Esophagus mucosa (tissue), 1 donor: ENCODE measurements around the gene UNC50. TPM values are rescaled to one million over a fixed set of nuclear protein-coding genes. Genes with fewer than 3 reads are reported as not detected.

Experiments used
- total RNA-seq: library from RNA; stranded (reverse); gene quantifications from one replicate; pipeline ENCODE4 v1.2.4, GENCODE V29; 2023
- donor health status: DM: yes; HTN: yes; CAD: no.

The UNC50 gene
- total RNA-seq, 1 donor from 2014 or later, result 22.6 TPM

Other genes starting within 250 kb of the UNC50 start
- gene INPP4A, start 163.7 kb upstream of the UNC50 start, total RNA-seq, result 8.2 TPM
- 11.9 TPM for gene COA5, start 77 bp upstream of the UNC50 start, total RNA-seq
- gene MGAT4A, start 122.5 kb downstream of the UNC50 start, total RNA-seq, result 5.6 TPM